ENCODE data around the gene MTMR12. TPM values are rescaled to one million over a fixed set of nuclear protein-coding genes. Genes with fewer than 3 reads are reported as not detected.
"Not testable (repeated sequence)": the region's sequence is repeated elsewhere in the genome, so short reads cannot be mapped to it uniquely, and the experiment has no call there.

The MTMR12 gene
- total RNA-seq, 2 experiments from 2014 or later: 28.6 to 29.6 TPM

DNA sequence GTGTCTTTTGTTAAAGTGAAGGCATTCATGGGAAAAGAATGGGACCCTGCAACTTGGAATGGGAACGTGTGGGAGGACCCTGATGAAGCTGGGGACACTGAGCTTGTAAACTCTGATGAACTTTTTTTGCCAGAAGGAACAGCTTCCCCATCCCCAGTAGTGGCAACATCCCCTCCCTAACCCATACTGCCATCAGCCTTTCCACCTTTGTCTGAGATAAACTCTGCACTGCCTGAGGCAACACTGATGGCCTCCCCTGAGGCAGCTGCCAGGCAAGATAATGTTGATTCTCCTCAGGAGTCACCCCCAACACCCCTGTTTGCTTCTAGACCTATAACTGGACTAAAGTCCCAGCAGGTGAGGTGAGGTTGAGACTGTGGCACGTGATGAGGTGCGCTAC lies 24.6 kb downstream of the MTMR12 start:
- POLR2A ChIA-PET, H3K27ac Mint-ChIP-seq, CTCF ChIA-PET: not testable (repeated sequence)

DNA sequence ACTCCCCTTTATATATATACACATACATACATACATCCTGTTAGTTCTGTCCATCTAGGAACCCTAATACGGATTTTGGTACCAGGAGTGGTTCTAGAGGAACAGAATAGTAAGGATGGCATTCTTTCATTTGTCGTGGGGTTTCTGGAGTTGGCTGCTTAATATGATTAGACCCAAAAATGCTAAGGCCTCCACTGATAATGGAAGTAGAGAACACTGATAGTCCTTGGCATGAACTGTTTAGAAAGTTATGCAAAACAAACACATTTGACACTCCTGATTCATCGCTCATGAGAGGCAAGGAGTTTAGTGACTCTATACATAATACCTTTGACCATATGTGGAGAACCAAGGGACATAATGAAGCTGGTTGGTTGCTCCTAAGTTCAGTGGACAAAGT lies 25.2 kb downstream of the MTMR12 start:
- H3K9me3 Mint-ChIP-seq, DNase-seq, CTCF ChIA-PET, H3K27me3 Mint-ChIP-seq, H3K4me3 Mint-ChIP-seq, H3K27ac Mint-ChIP-seq, POLR2A ChIA-PET: not testable (repeated sequence)
- H3K4me1 Mint-ChIP-seq: peaks cover 18% of the 10 kb centered on the region
- H3K36me3 Mint-ChIP-seq (ENCODE audit: low read depth): peaks cover 39% of the 10 kb centered on the region

More for the DNA sequence above, 24.6 kb downstream of the MTMR12 start:
- not testable (repeated sequence) for H3K4me3 Mint-ChIP-seq, DNase-seq, H3K27me3 Mint-ChIP-seq, H3K9me3 Mint-ChIP-seq
- H3K4me1 Mint-ChIP-seq: peaks cover 17% of the 10 kb centered on the region
- peaks cover 44% of the 10 kb centered on the region for H3K36me3 Mint-ChIP-seq (ENCODE audit: low read depth)

DNA sequence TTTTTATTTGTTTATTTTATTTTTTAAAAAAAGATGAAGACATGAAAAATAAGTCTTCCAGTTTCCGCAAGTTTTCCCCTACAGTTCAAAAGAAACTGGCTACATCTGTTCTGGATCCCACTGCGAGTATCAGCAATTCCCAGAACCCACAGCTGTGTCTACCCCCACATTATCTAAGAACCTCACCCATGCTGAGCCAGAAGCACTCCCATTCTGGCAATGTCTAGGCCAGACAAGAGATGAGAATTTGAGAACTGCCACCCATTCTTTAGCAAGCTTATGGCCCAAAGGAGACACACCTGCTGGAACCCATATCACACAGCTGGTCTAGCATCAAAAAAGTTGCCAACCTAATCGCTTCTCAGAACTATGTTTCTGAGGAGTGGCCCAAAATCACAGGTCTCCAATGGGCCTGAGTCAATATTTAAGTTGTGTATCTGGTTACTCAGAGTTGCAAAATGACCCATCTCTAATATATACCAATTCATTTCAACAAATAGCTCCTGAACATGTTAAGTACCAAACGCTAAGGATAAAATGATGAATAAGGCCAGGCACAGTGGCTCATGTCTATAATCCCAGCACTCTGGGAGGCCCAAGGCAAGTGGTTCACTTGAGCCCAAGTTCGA lies 27.1 kb downstream of the MTMR12 start:
- Mint-ChIP-seq H3K4me3 (no peak overlapping the region), H3K27ac (no peak overlapping the region), H3K4me1 (peaks cover 27% of the 10 kb centered on the region), H3K9me3 (no peaks in the 10 kb centered on the region), H3K36me3 (ENCODE audit: low read depth) (peaks cover 42% of the 10 kb centered on the region), H3K27me3 (no peaks in the 10 kb centered on the region)
- ChIA-PET CTCF (interaction anchor here (1.0 kb wide), 1 partner anchor 53 kb away, joined by 3 read pairs; no protein-coding TSS in a partner anchor), POLR2A (no interaction called here)
- DNase-seq: no peak

DNA sequence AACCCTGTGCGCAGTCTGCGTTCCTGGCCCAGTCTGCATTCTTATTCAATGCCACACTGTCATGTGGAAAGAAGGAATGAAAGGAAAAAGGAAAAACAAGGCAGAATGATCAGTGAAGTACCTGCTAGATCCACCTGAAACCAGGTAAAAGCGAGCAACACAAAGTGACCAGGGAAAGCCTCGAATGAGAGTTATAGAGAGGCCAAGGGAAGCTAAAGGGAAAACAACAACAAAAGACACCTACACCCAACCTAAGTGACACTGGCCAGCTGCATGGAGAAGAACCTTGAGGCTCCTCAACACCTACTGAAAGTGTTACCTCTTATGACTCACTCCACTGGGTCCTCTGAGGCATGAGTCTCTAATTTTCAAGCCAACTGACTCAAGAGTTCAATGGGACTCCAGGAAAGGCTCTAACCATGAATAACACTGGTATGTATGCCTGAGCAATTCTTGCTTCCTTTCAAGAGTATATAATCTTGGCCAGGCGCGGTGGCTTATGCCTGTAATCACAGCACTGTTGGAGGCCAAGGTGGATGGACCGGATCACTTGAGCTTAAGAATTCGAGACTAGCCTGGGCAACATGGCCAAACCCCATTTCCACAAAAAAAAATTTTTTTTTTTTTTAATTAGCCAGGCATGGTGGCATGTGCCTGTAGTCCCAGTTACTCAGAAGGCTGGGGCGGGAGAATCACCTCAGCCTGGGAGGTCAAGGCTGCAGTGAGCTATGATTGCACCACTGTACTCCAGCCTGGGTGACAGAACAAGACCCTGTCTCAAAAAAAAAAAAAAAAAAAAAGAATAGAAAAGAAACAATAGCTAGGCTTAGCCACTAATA lies 29.0 kb downstream of the MTMR12 start:
- DNase-seq: no peak
- ChIA-PET POLR2A (interaction anchor here (1.1 kb wide), 1 partner anchor 23 kb away, joined by 3 read pairs; no protein-coding TSS in a partner anchor), CTCF (interaction anchor here (0.6 to 1.1 kb wide), 2 partner anchors 46 to 498 kb away, joined by 3 read pairs; no protein-coding TSS in a partner anchor)
- H3K9me3 Mint-ChIP-seq: no peaks in the 10 kb centered on the region
- H3K36me3 Mint-ChIP-seq (ENCODE audit: low read depth): peaks cover 46% of the 10 kb centered on the region
- no peaks in the 10 kb centered on the region for H3K27me3 Mint-ChIP-seq
- H3K4me3 Mint-ChIP-seq: no peak overlapping the region
- no peak overlapping the region for H3K27ac Mint-ChIP-seq
- H3K4me1 Mint-ChIP-seq: peaks cover 42% of the 10 kb centered on the region

DNA sequence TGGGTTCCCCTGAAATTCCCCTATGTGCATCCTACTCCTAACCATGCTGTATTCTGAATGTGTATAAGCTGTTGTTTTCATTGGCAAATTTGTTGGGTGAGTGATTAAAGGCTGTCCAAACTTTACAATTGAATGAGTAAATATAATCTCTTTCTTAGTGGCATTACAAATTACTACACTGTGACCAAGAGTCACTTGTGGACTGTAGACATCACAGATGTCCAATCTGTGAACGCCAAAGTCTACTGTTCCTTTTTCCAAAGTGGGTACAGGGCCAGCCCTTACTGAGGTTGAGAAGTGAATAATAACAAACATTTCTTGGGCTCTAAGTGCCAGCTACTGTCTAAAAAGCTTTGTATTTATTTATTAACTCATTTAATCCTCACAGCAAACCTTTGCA lies 29.7 kb downstream of the MTMR12 start:
- no peak overlapping the region for H3K4me3 Mint-ChIP-seq
- ChIA-PET POLR2A (interaction anchor here (1.1 kb wide), 1 partner anchor 22 kb away, joined by 3 read pairs; no protein-coding TSS in a partner anchor), CTCF (interaction anchor here (2.0 kb wide), 1 partner anchor 51 kb away, joined by 7 read pairs; no protein-coding TSS in a partner anchor)
- peaks cover 49% of the 10 kb centered on the region for H3K4me1 Mint-ChIP-seq
- H3K27me3 Mint-ChIP-seq: no peaks in the 10 kb centered on the region
- DNase-seq: no peak
- H3K36me3 Mint-ChIP-seq (ENCODE audit: low read depth): peaks cover 43% of the 10 kb centered on the region
- H3K9me3 Mint-ChIP-seq: no peaks in the 10 kb centered on the region
- no peak overlapping the region for H3K27ac Mint-ChIP-seq

DNA sequence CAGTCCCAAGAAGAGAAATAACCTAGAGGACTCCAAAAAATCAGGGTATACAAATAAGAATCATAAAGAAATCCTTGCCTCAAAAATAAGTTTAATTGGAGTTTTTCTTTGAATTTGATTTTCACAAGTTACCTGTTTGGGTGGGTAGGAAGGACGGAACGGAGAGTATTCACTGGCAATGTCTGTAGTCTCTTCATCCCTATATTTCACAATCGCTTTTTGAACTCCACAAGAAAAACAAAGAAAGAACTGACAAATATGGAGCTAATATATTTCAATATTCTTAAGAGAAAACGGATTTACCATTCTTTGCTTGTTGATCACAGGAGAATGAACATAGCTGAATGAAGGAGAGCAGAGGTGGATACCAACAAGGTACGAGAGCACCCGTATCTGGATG lies 30.1 kb downstream of the MTMR12 start:
- peak overlapping the region; percentile 21 for H3K27ac Mint-ChIP-seq
- H3K4me1 Mint-ChIP-seq: peaks cover 53% of the 10 kb centered on the region
- H3K4me3 Mint-ChIP-seq: no peak overlapping the region
- H3K9me3 Mint-ChIP-seq: no peaks in the 10 kb centered on the region
- ChIA-PET CTCF (interaction anchor here (2.0 kb wide), 1 partner anchor 51 kb away, joined by 7 read pairs; no protein-coding TSS in a partner anchor), POLR2A (interaction anchor here (1.1 kb wide), 1 partner anchor 22 kb away, joined by 3 read pairs; no protein-coding TSS in a partner anchor)
- H3K27me3 Mint-ChIP-seq: no peaks in the 10 kb centered on the region
- peaks cover 45% of the 10 kb centered on the region for H3K36me3 Mint-ChIP-seq (ENCODE audit: low read depth)
- DNase-seq: no peak

DNA sequence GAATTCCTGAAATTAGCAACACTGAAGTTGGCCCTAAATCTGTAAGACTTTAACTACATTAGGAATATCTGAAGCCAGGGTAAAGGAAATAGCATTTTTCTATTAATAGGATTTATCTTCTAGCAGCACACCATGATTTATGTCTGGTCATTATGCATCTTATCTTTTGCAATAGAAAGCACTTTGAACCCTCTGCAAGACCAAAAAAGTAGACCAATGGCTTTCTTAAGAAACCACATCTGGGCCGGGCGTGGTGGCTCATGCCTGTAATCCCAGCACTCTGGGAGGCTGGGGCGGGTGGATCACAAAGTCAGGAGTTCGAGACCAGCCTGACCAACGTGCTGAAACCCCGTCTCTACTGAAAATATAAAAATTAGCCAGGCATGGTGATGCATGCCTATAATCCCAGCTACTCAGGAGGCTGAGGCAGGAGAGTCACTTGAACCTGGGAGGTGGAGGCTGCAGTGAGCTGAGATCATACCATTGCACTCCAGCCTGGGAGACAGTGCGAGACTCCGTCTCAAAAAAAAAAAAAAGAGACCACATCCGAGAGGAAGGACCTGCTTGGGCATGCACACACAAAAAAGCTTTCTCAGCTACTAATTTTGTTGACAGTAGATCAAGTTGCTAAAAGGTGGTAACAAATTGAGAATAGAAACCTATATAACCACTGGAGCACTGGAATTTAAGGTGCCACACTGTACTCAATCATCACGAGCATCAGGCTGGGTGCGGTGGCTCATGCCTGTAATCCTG lies 31.2 kb downstream of the MTMR12 start:
- Mint-ChIP-seq H3K36me3 (ENCODE audit: low read depth) (peaks cover 40% of the 10 kb centered on the region), H3K27ac (peak overlapping the region; percentile 87), H3K4me3 (peak overlapping the region; percentile 24), H3K4me1 (peaks cover 59% of the 10 kb centered on the region)
- CTCF ChIA-PET: interaction anchor here (1.7 to 2.0 kb wide), 2 partner anchors 13 to 49 kb away, joined by 4 to 7 read pairs; no protein-coding TSS in a partner anchor
- DNase-seq, POLR2A ChIA-PET, H3K9me3 Mint-ChIP-seq, H3K27me3 Mint-ChIP-seq: not testable (repeated sequence)

DNA sequence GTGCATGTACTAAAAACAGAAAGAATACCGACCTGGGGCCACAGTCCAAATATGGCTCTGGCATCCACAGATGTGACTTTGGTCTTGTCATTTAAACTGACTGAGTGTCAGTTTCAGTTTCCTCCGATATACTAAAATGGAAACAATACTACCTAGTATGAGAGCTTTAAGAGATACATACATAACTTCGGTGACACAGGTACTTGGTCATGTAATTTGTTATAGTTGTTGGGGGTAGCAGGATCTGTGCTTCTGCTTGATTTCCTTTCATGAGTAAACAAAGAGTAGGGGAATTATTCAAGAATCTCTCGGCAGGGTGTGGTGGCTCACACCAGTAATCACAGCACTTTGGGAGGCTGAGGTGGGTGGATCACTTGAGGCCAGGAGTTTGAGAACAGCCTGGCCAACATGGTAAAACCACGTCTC lies 32.1 kb downstream of the MTMR12 start:
- peaks cover 46% of the 10 kb centered on the region for H3K36me3 Mint-ChIP-seq (ENCODE audit: low read depth)
- H3K27me3 Mint-ChIP-seq: no peaks in the 10 kb centered on the region
- no peaks in the 10 kb centered on the region for H3K9me3 Mint-ChIP-seq
- ChIA-PET CTCF (interaction anchor here (1.2 to 1.7 kb wide), 2 partner anchors 14 to 209 kb away, joined by 3 to 4 read pairs; no protein-coding TSS in a partner anchor), POLR2A (interaction anchor here (1.0 to 1.2 kb wide), 4 partner anchors 17 to 107 kb away, joined by 3 to 4 read pairs (median 4); partner anchors contain the start of gene MTMR12)
- peak; percentile 35 for DNase-seq
- peak overlapping the region; percentile 87 for H3K27ac Mint-ChIP-seq
- peak overlapping the region; percentile 62 for H3K4me3 Mint-ChIP-seq
- peaks cover 66% of the 10 kb centered on the region for H3K4me1 Mint-ChIP-seq

DNA sequence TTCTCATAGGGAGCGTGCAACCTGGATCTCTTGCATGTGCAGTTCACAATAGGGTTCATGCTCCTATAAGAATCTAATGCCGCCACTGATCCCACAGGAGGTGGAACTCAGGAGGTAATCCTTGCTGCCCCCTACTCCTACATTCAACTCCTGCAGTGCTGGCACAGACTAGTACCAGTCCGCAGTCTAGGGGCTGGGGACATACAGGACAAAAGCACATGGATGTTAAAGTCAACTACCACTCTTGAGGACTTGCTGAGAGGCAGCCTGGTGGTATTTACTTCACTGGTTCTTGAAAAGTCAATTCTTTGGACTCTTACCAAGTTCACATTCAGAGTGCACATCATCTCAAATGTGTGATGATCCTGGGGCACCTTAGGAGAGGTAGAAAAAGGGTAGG lies 33.0 kb downstream of the MTMR12 start:
- Mint-ChIP-seq H3K9me3 (no peaks in the 10 kb centered on the region), H3K4me1 (peaks cover 69% of the 10 kb centered on the region), H3K27me3 (no peaks in the 10 kb centered on the region), H3K27ac (peak overlapping the region; percentile 87), H3K4me3 (peak overlapping the region; percentile 26), H3K36me3 (ENCODE audit: low read depth) (peaks cover 46% of the 10 kb centered on the region)
- DNase-seq: no peak
- ChIA-PET CTCF (interaction anchor here (1.2 to 1.7 kb wide), 2 partner anchors 15 to 210 kb away, joined by 3 to 4 read pairs; no protein-coding TSS in a partner anchor), POLR2A (interaction anchor here (1.0 to 1.2 kb wide), 3 partner anchors 27 to 107 kb away, joined by 3 to 4 read pairs (median 4); partner anchors contain the start of gene MTMR12)

DNA sequence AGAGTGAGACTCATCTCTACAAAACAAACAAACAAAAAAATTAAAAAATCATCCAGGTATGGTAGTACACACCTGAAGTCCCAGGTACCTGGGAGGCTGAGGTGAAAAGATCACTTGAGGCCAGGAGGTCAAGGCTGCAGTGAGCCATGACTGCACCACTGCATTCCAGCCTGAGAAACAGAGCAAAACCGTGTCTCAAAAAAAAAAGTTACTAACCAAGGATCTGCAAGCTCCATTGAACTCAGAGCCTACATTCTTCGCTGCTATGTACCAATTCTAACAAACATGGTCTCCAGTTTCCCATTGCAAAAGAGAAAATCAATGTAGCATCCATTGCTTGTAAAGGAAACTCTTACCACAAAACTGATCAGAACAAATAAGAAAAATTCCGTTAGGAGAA lies 33.5 kb downstream of the MTMR12 start:
- ChIA-PET CTCF (no interaction called here), POLR2A (interaction anchor here (1.2 kb wide), 1 partner anchor 106 kb away, joined by 3 read pairs; no protein-coding TSS in a partner anchor)
- Mint-ChIP-seq H3K9me3 (no peaks in the 10 kb centered on the region), H3K27ac (peak overlapping the region; percentile 31), H3K4me3 (no peak overlapping the region), H3K27me3 (no peaks in the 10 kb centered on the region), H3K36me3 (ENCODE audit: low read depth) (peaks cover 46% of the 10 kb centered on the region), H3K4me1 (peaks cover 67% of the 10 kb centered on the region)
- no peak for DNase-seq

DNA sequence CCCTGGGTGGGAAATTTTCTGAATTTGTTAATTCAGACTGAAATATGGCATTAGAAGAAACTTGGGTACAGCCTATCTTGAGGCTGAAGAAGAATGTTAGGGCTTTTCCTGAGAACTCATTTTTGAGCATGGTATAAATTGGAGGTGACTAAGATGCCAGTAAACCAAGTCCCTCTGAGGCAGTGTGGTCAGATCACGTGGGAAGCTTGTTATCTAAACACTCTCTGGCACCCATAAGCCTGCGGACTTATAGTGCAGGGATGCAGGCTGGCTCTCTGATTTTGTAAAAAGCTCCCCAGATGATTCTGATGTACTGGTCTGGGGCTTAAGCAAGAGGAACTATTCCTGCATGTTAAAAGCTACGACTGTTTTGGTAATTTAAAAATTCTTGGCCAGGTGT lies 34.3 kb downstream of the MTMR12 start:
- DNase-seq: peak; percentile 53
- peak overlapping the region; percentile 61 for H3K27ac Mint-ChIP-seq
- no peaks in the 10 kb centered on the region for H3K27me3 Mint-ChIP-seq
- POLR2A ChIA-PET: interaction anchor here (0.8 kb wide), 1 partner anchor 105 kb away, joined by 6 read pairs; the partner anchor contains the start of gene GOLPH3
- H3K4me3 Mint-ChIP-seq: no peak overlapping the region
- no peaks in the 10 kb centered on the region for H3K9me3 Mint-ChIP-seq
- CTCF ChIA-PET: interaction anchor here (0.5 to 0.7 kb wide), 2 partner anchors 152 to 319 kb away, joined by 3 to 4 read pairs; no protein-coding TSS in a partner anchor
- H3K36me3 Mint-ChIP-seq (ENCODE audit: low read depth): peaks cover 54% of the 10 kb centered on the region
- H3K4me1 Mint-ChIP-seq: peaks cover 62% of the 10 kb centered on the region

DNA sequence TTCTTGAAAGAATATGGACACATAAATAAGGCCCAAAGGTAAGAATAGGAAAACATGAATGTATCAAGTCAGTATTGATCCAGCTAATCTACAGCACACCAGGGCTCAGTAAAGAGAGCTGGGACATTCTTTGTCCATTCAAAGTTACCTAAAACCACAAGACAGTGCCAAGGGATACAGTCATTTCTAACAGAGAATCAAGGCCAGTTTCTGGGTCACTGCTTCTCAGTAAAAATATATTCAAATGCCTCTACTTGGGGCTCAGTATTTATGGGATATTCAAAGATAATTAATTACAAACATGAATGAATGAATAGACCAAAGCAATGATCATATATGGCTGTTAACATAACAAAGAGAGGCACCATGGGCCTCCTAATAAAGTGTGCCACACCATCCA lies 34.9 kb downstream of the MTMR12 start:
- ChIA-PET POLR2A (no interaction called here), CTCF (interaction anchor here (0.5 kb wide), 1 partner anchor 319 kb away, joined by 3 read pairs; no protein-coding TSS in a partner anchor)
- Mint-ChIP-seq H3K27me3 (no peaks in the 10 kb centered on the region), H3K4me3 (no peak overlapping the region), H3K36me3 (ENCODE audit: low read depth) (peaks cover 59% of the 10 kb centered on the region), H3K27ac (peak overlapping the region; percentile 61), H3K9me3 (no peaks in the 10 kb centered on the region), H3K4me1 (peaks cover 60% of the 10 kb centered on the region)
- no peak for DNase-seq

All from activated CD4-positive, alpha-beta memory T cell treated with anti-CD3 and anti-CD28 coated beads, Interleukin-2, amount 10 ng/mL, durations not matched to agents 7 days and 5 days (primary cell).